ENCODE data around the gene KIR3DL2.

GRCh38 chr19:54817670-54818536 is 32.3 kb upstream of the KIR3DL2 start:
- TF ChIP-seq CTCF (conservative IDR thresholded peaks at IDR 0.05; ENCODE audit: low read length) (no peak), EZH2phosphoT487 (IDR thresholded peaks at IDR 0.05; ENCODE audit: borderline replicate concordance) (no peak)
